Right atrium auricular region (tissue), 2 donors: ENCODE data around the gene HYOU1. TPM values are rescaled to one million over a fixed set of nuclear protein-coding genes. Genes with fewer than 3 reads are reported as not detected.

Source experiments
- DNase-seq: peaks from one replicate; pipeline ENCODE4 v3.0.0-alpha.2; 2019; ENCODE audit warnings: low spot score
- H3K27ac ChIP-seq, 2 donors: fragments of 200-600 bp; sonication (generic); 1 replicate in 1 of 2; 2 replicates in 1 of 2; pipeline ENCODE4 v1.5.1; 2016 to 2019
- H3K27me3 ChIP-seq, 2 donors: fragments of 200-600 bp; sonication (generic); one replicate each; pipeline versions ENCODE4 v1.5.1 to v1.6.0; 2017 to 2019
- H3K36me3 ChIP-seq: fragments of 200-600 bp; sonication (generic); one replicate; pipeline ENCODE4 v1.5.1; 2016
- H3K4me1 ChIP-seq, 2 donors: fragments of 200-600 bp; sonication (generic); one replicate each; pipeline versions ENCODE4 v1.5.1 to v1.6.0; 2017 to 2019
- H3K4me3 ChIP-seq, 2 donors: fragments of 200-600 bp; sonication (generic); 1 replicate in 1 of 2; 2 replicates in 1 of 2; pipeline ENCODE4 v1.5.1; 2017 to 2019; ENCODE audit warnings: mild to moderate bottlenecking in 1 of 2, moderate library complexity in 1 of 2
- H3K9me3 ChIP-seq, 2 donors: fragments of 200-600 bp; sonication (generic); one replicate each; pipeline ENCODE4 v1.5.1; 2019
- CTCF ChIP-seq, 2 donors: fragments of 200-600 bp; sonication (generic); IDR thresholded peaks; one replicate each; pipeline ENCODE4 v1.5.1; 2019; ENCODE audit warnings: antibody characterized with exemption in 2 of 2
- total RNA-seq, 2 donors: library from RNA; depleted of rRNA; stranded (reverse); fragments of >200 nt; gene quantifications; one replicate each; pipeline ENCODE4 v1.1.0, GENCODE V29; 2016

The HYOU1 gene
- total RNA-seq, 2 donors from 2014 or later: 56.8 to 69.7 TPM

GRCh38 chr11:119100246-119100970 lies 43.4 kb upstream of the HYOU1 start:
- peak in 1 of 2 donors; percentile 27 for TF ChIP-seq CTCF (IDR thresholded peaks at IDR 0.05)
- H3K36me3 ChIP-seq: peaks cover 17% of the 10 kb centered on the region
- H3K27ac ChIP-seq: no peak overlapping the region
- DNase-seq: no peak
- H3K4me1 ChIP-seq: peaks cover 0 to 35% of the 10 kb centered on the region in 2 donors
- H3K4me3 ChIP-seq: peak overlapping the region; percentile 75 to 88
- no peaks in the 10 kb centered on the region for H3K27me3 ChIP-seq
- H3K9me3 ChIP-seq: no peaks in the 10 kb centered on the region

GRCh38 chr11:119099711-119100110 lies 42.7 kb upstream of the HYOU1 start:
- no peak overlapping the region for H3K4me3 ChIP-seq
- H3K36me3 ChIP-seq: peaks cover 17% of the 10 kb centered on the region
- H3K4me1 ChIP-seq: peaks cover 0 to 35% of the 10 kb centered on the region in 2 donors
- H3K27ac ChIP-seq: no peak overlapping the region
- DNase-seq: no peak
- no peaks in the 10 kb centered on the region for H3K27me3 ChIP-seq
- no peak for TF ChIP-seq CTCF (IDR thresholded peaks at IDR 0.05)
- no peaks in the 10 kb centered on the region for H3K9me3 ChIP-seq

GRCh38 chr11:119095066-119095880 lies 38.3 kb upstream of the HYOU1 start:
- DNase-seq: peak; percentile 100
- Histone ChIP-seq H3K4me1 (peaks cover 0 to 31% of the 10 kb centered on the region in 2 donors), H3K9me3 (no peaks in the 10 kb centered on the region), H3K4me3 (peak overlapping the region; percentile 70 to 76), H3K27me3 (no peaks in the 10 kb centered on the region), H3K27ac (peak overlapping the region; percentile 90 to 94), H3K36me3 (peaks cover 23% of the 10 kb centered on the region)
- peak in 1 of 2 donors; percentile 8 for TF ChIP-seq CTCF (IDR thresholded peaks at IDR 0.05)

GRCh38 chr11:119094816-119095065 lies 37.7 kb upstream of the HYOU1 start:
- Histone ChIP-seq H3K27ac (peak overlapping the region; percentile 90 to 94), H3K36me3 (peaks cover 23% of the 10 kb centered on the region), H3K9me3 (no peaks in the 10 kb centered on the region)

More at GRCh38 chr11:119094816-119095065, 37.7 kb upstream of the HYOU1 start:
- Histone ChIP-seq H3K27me3 (no peaks in the 10 kb centered on the region), H3K4me3 (peak overlapping the region; percentile 70 to 76), H3K4me1 (peaks cover 0 to 26% of the 10 kb centered on the region in 2 donors)
- TF ChIP-seq CTCF (IDR thresholded peaks at IDR 0.05): peak; percentile 60 to 89
- peak; percentile 83 for DNase-seq
